NAMALWA (cell line): ENCODE results near the gene KIFC1.

Experiments used
- DNase-seq: peaks from one replicate; pipeline ENCODE4 v3.0.0-alpha.2; 2015; ENCODE audit warnings: low spot score

The KIFC1 gene

GRCh38 chr6:33426590-33427511, 35.2 kb downstream of the KIFC1 start:
- DNase-seq: peak; percentile 81

GRCh38 chr6:33427585-33428223, 36.1 kb downstream of the KIFC1 start:
- DNase-seq: peak; percentile 56

GRCh38 chr6:33428224-33428965, 36.8 kb downstream of the KIFC1 start:
- peak; percentile 83 for DNase-seq

- DNase-seq: peak; percentile 44
Observed at GRCh38 chr6:33428966-33429749, 37.5 kb downstream of the KIFC1 start.

- DNase-seq: peak; percentile 43
Observed at GRCh38 chr6:33429750-33430052, 38.1 kb downstream of the KIFC1 start.

GRCh38 chr6:33430334-33430733, 38.7 kb downstream of the KIFC1 start:
- no peak for DNase-seq

GRCh38 chr6:33430991-33431879, 39.6 kb downstream of the KIFC1 start:
- DNase-seq: peak; percentile 91

GRCh38 chr6:33431880-33432541, 40.4 kb downstream of the KIFC1 start:
- peak; percentile 65 for DNase-seq

- no peak for DNase-seq
Observed at GRCh38 chr6:33432546-33432945, 40.9 kb downstream of the KIFC1 start.

- DNase-seq: no peak
Observed at GRCh38 chr6:33433001-33433543, 41.4 kb downstream of the KIFC1 start.

GRCh38 chr6:33433544-33434191, 42.0 kb downstream of the KIFC1 start:
- DNase-seq: no peak

- DNase-seq: no peak
Observed at GRCh38 chr6:33434961-33435360, 43.3 kb downstream of the KIFC1 start.

GRCh38 chr6:33437666-33438065, 46.0 kb downstream of the KIFC1 start:
- no peak for DNase-seq

- no peak for DNase-seq
Observed at GRCh38 chr6:33438978-33439594, 47.5 kb downstream of the KIFC1 start.

GRCh38 chr6:33439956-33440648, 48.5 kb downstream of the KIFC1 start:
- DNase-seq: no peak

GRCh38 chr6:33440649-33441309, 49.2 kb downstream of the KIFC1 start:
- DNase-seq: no peak

- no peak for DNase-seq
Observed at GRCh38 chr6:33441457-33441856, 49.8 kb downstream of the KIFC1 start.

GRCh38 chr6:33442283-33442682, 50.7 kb downstream of the KIFC1 start:
- DNase-seq: no peak
